Hippocampal formation (tissue), 2 donors: ENCODE results near the gene PCF11.
"Not testable (repeated sequence)": the region's sequence is repeated elsewhere in the genome, so short reads cannot be mapped to it uniquely, and the experiment has no call there.

ENCODE experiments used
- DNase-seq, 2 donors: peaks; one replicate each; lab custom pipeline; 2025; lab: John Stamatoyannopoulos, UW

The PCF11 gene

DNA sequence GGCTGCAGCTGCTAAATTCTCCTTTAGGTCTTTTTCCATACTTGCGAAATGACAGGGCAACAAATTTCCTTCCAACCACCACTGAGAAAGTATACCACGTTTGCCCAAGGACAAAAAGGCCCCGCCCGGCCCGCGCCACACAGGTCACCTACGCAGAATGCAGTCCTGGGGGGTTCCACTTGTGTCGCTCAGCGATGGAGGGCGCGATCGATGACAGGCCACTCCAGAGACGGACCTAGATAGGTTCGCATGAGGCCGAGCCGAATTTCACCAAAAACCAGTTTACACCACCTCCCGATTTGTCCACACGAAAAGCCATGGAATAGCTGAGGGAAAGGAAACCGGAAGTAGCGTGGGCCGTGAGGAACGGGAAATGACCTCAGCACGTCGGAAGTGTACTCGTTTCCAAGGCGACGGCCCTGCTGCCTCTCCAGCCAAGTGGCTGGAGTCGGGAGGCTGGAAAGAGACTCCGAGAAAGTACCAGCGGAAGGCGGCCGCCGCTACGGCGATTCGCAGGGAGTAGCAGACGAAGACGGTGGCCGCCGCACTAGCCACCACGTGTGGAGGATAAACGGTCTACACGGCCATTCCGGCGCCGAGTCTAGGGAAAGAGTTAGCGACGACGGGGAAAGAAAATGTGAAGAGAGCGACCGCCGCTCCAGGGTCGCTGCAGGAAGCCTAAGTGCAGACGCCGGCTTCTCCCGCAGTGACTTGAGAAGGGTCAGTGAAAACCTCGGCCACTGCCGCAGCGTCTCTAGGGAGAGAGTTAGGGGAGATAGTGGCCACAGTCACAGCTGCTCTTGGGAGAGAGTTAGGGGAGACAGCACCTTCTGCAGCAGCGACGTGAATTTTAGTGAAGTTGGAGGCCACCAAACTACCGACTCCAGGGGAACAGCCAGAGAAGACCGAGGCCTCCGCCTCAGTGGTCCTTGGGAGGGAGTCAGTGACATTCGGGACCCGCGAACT is 36.7 kb downstream of the PCF11 start, which contains the start of gene ANKRD42:
Gene ANKRD42 (plus strand): TSS at position 398 of the 966 bp plus-strand sequence. CDS start 959 bp downstream, outside the sequence.
- DNase-seq = peak; percentile 87 to 91

DNA sequence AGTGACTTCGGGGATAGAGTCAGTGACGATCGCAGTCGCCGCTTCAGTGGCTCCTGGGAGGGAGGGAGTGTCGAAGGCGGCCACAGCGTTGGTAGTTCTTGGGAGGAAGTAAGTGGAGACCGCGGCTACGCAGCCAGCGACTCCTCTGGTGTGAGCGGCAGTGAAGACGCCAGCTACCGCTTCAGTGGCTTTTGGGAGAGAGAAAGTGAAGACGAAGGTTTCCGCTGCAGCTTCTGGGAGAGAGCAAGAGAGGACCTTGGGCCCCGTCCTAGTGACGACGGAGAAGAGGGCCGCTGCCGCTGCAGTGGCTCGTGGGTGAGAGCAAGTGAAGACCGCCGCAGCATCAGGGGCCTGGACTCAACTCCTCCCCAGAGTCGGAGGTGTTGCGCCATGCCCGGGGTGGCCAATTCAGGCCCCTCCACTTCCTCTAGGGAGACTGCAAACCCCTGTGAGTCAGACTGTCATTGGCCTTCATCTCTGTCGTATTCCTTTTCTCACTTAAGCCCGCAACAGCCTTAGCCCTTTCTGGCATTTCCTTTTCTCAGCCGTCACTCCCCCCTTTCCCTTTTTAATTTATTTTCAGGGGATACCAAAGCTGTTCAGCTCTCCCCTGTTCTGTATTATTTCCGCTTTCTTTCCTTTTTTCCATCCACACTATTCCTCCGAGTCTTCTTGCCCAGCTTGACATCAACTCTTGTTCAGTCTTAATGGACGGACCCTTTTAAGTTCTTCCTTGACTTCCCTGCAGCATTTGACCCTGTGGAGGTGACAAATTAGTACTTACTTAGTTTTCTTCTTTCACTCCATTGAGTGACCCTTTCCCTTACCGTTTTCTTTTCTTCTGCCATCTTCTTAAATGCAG is 37.6 kb downstream of the PCF11 start:
- peak in 1 of 2 donors; percentile 22 for DNase-seq

DNA sequence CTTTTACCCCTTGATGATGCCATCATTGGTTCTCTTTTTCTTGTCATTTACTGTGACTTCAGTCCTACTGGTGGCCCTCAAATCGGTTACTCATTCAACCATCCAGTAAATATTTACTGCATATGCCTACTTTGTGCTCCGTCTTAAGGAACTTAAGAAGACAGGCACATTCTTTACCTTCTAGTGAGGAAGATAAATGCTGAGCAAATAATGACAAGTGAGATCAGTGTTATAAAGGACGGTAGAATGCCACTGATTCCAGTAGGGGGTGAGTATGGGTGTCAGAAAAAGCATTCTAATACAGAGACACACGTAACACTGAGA is 38.2 kb downstream of the PCF11 start:
- DNase-seq = no peak

DNA sequence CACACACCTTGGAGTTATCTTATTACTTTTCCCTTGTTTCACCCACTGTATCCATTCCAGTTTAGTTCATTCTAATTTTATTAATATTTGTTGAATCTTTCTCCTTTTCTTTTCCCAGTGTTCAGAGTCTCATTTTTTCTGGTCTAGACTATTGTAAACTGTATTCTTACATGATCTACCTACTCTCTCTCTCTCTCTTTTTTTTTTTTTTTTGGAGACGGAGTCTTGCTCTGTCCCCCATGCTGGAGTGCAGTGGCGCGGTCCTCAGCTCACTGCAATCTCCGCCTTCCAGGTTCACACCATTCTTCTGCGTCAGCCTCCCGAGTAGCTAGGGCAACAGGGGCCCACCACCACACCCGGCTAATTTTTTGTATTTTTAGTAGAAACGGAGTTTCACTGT is 38.7 kb downstream of the PCF11 start:
- DNase-seq = no peak

DNA sequence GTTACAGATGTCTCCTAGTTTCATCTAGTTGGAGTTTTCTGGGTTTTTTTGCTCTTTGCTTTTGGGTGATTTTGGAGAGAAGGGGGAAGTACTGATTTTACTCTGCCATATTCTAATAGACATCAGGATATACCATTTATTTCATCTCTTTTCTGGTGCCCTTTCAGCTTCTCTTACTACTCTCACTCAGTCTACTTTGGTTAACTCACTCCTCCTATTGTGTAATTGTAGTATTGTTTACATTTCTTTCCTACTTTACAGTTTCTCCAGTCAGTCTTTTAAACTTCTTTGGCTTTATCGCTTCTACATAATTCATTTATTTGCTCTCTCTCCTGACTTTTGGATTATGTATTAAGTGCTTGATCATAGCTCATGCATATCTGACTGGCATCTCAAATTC is 43.1 kb downstream of the PCF11 start:
- no peak for DNase-seq

DNA sequence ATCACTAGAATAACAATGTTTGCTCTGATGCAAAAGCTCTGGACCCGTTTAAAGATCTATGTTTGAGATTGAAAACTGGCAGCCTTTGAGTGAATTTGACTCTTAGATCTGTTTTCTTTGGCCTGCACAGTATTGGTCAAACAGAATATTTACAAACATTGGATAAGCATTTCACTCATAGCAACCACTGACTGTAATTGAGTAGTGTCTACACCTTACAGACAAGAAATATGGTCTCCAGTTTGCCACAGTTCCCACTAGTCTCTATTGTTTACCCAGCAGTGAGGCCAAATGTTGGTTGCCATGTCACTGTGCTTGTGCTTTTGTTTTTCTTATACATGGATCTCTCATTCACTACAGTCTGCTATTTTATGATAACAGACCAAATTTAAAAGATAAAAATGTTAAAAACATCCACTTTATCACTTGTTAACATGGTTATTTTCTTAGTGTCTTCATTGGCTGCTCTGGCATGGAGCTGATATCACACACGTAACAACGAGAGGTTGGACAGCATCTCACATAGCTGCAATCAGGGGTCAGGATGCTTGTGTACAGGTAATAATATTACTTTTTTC is 48.8 kb downstream of the PCF11 start:
- DNase-seq = no peak

DNA sequence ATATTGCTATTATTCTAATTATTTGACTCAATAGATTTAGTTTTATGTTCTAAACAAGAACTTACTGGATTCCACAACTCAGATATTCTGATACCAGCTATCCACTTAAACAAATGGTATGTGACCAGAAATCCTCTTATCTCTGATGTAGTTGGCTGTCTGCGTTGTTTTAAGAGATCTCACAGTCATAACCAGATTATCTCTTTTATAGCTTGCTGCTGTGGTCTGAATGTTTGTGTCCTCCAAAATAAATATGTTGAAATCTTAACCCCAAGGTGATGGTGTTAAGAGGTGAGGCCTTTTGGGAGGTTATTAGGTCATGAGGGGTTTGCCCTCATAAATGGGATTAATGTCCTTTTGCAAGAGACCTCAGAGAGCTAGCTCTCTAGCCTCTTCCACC is 49.3 kb downstream of the PCF11 start:
- DNase-seq = no peak

DNA sequence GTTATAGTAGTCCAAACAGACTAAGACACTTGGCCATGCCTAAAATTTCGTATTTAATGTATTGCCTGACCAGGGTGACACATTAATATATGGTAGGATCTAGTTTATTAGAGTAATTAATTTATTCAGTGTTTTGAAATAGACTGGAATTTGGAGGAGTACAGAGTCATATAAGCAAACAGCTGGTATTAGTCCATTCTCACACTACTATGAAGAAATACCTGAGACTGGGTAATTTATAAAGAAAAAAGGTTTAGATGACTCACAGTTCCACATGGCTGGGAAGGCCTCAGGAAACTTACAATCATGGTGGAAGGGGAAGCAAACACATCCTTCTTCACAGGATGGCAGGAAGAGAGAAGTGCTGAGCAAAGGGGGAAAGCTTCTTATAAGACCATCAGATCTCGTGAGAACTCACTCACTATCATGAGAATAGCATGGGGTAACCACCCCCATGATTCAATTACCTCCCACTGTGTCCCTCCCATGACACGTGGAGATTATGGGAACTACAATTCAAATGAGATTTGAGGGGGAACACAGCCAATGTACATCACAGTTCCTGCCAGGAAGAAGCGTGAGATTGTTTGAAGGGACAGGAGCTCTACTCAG is 49.9 kb downstream of the PCF11 start:
- not testable (repeated sequence) for DNase-seq

DNA sequence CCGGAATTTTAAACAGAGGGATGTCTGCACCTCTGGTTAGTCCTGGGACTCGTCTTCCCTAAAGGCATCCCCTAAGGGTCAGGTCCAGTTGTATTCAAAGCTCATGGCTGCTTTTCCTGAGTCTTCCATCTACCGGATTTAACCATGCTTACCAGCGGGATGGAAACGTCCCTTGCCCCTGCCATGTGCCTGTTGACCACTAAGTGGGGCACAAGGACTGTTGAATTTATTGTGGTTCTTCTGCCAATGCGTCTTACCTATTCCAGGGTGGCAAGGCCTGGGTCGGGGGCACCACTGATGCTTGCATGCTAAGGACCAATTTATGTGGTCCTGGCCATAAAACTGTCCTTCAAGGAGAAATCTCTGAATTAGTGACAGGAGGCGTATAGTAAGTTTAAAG is 62.2 kb downstream of the PCF11 start:
- no peak for DNase-seq

DNA sequence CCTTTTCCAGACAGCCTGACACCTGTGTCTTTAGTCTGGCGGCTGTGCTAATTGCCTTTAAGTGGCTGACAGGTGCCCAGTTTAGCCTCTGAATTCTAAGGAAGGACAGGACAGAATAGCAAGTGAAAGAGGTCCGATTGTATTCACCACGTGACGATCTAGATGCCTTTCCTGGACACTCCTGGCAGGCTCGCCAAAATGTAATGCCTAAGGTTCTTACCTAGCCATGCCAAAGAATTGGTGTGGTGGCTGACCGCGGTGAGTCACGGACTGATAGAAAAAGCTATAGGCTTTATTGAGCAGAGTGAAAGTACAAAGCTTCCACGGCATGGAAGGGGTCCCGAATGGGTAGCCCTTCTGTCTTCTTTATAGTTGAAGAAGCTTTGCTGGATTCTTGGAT is 63.3 kb downstream of the PCF11 start:
- DNase-seq = no peak

DNA sequence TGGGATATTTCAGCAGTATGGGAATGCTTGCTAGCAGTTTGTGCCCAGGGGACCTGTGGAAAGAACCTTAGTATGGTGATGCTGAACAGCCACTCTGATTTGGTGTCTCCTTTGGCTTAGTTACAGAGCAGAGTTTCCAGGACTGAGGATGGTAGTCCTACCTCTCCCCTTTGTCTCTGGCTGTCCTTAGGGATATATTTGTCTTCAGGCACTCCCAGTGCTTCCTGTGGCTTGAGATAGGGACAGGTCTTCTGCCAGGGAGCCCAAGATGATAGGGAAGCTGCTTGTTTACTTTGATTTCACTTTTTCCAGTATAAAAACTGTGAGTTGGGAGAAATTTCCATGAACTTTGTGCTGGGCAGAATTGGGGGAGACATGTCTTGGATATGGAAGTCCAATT is 64.8 kb downstream of the PCF11 start:
- DNase-seq = no peak

DNA sequence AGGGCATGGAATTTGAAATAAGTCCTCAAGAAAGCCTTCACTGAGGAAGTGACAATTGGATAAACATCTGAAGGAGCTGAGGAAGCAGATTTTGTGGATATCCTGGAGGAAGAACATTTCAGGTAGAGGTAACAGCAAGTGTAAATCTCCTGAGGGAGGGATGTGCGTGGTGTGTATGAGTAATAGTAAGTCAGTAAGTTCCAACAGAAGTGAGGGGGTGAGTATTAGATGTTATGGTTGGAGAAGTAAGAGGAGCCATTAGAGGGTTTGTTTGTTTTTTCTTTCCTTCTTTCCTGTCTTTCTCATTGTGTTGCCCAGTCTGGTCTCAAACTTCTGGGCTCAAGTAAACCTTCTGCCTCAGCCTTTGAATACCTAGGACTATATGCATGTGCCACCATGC is 65.6 kb downstream of the PCF11 start:
- no peak for DNase-seq

DNA sequence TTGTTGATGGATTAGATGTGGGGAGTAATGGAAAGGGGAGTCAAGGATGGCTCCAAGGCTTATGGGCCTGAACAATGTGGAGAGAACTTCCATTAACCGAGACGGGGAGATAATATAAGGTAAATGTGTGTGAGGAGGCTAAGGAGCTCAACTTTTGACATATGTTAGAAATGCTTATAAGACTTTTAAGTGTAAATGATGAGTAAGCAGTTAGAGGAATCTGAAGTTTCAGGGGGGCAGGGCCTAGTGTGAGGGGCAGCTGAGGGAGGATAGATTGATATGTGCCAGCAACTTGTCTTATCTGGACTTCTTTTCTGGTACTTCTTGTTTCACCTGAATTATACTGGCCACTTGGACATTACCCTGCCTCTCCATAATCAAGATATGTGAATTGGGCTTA is 66.5 kb downstream of the PCF11 start:
- DNase-seq = no peak

DNA sequence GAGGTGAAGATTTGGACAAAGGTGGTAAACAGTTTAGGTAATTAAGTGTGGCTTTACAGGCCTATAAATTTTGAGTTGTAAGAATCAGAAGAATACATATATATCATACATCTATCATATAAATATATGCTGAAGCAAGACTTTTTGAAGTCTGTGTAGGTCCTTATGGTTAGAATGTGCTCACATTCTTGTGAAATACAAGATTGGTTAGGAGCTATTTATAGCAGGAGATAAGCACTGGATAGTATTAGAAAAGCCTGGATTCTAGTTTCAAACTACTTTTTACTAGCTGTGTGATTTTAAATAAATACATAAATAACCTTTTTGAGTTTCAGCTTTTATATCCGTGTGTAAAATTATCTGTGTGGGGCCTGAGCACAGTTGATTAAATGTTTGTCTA is 78.9 kb downstream of the PCF11 start:
- DNase-seq = no peak
